Measurements from ENCODE around the gene AFG3L2.
"Not testable (repeated sequence)": the region's sequence is repeated elsewhere in the genome, so short reads cannot be mapped to it uniquely, and the experiment has no call there.

Gene AFG3L2

DNA sequence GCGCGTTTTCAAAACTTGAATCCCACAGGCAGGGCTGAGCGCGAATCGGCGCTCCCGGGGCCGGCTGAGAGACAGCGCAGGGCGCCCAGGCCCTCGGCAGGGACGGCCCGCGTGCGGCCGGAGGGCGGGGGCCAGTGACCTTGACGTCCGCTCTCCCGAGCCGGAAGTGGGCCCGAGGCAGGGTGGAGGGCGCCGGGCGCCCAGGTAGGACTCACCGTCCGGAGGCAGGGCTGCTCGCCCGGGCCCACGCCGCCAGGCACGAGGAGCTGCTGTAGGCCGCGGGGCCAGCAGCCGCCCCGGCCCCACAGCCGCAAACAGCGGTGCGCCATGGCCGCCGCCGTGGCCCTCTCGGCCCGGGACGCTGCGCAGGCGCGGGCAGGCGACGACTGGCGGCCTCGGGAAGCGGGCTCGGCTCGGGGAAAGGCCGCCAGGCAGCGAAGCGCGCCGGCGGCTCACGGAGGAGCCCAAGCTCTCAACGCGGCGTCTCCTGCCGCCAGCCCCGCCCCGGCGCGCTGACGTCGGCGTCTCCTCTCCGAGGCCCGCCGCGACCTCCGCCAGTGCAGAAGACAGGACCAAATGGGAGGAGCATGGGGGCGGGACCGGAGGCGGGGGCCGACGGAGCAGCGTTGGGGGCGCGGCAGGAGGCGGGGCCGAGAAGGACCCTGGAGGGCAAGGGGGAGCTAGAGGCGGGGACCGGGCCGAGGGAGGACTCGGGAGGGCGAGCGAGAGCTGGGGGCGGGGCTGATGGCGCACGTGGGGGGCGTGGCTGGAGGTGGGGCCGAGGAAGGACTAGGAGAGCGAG is at the start of gene AFG3L2:
Gene AFG3L2 (minus strand): TSS at position 474 of the 802 bp plus-strand sequence. CDS start 145 bp downstream, at position 329.
- peak; percentile 99 for DNase-seq

DNA sequence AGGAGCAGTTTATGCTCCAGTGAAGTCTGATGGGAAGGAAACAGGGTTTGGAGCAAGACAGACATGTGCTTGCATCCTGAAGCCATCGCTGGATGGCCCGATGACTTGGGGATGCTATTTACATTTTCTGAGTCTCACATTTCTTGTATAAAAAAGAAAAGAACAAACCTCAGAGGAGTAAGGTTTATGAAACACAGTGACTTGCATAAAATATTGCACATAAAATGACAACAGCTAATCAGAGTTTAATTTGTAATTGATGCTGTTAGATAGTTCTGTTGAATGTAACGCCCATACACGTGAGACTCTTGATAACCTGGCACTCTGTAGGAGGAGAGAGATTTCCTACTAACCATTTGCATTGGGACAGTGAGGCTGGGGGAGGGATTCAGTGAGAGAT is 47.2 kb upstream of the AFG3L2 start:
- DNase-seq: no peak

DNA sequence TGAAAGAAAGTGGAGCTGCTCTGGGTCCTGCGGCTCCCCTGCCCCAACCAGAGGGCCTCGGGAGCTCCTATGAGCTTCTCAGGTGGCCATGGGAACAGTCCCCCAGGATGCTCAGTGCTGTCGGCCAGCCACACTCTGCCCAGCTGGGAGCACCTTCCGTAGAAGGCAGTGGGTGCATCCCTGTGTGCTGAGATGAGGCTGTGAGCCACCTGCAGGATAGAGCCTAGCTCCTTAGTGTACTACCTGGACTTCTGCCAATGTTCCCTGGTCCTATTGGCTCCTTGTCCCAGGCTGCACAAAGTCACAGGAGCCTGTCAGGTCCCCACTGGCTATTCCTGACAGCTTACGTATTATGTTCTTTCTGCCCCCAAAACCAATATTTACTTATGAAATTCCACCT is 46.8 kb upstream of the AFG3L2 start:
- DNase-seq: no peak

DNA sequence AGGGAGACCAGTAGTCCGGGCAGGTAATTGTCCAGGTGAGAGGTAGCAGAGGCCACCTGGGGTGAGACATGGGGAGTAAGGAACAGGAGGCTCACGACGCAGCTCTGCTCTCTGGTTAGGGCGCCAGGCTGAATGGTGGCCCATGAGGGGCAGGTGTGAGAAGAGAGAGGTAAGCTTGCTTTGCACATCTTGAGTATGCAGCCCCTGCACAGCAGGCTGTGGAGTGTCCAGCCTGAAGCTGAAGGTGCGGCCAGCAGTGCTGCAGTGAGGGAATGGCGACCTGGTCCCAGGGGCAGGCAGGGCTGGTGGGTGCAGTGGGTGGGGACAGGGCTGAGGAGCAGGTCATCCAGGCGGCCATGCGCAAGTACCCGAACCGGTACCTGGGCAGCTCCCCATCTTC is 46.4 kb upstream of the AFG3L2 start:
- no peak for DNase-seq

DNA sequence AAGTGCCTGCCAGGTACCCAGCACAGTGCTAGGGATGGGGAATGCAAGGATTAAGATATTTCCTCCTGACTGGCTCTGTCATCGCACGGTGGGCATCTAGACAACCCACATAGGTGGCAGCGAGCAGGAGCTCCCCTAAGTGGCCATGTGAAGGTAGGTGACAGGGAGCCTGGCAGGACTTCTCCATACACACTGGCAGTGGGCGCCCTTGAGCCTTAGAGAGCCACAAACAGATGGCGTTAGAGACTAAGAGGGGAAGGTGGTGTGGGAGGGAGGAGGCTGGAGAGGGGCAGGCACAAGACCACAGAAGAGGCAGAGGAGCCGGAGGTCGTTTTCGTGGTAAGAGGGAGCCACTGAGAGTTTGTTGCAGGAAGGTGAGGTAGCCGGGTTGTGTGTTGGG is 45.9 kb upstream of the AFG3L2 start:
- no peak for DNase-seq

DNA sequence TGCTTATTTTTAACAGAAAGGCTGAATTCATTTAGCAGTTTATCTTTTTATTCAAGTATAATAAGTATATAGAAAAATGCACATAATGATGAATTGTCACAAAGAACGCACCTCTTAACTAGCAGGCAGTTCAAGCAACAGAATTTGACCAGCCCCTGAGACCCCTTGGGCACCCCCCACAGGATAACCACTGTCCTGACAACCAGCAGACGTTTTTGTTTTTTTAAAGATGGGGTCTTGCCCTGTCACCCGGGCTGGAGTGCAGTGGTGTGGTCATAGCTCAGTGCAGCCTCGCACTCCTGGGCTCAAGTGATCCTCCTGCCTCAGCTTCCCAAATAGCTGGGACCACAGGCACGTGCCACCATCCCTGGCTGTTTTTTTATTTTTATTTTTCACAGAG is 44.7 kb upstream of the AFG3L2 start:
- no peak for DNase-seq

DNA sequence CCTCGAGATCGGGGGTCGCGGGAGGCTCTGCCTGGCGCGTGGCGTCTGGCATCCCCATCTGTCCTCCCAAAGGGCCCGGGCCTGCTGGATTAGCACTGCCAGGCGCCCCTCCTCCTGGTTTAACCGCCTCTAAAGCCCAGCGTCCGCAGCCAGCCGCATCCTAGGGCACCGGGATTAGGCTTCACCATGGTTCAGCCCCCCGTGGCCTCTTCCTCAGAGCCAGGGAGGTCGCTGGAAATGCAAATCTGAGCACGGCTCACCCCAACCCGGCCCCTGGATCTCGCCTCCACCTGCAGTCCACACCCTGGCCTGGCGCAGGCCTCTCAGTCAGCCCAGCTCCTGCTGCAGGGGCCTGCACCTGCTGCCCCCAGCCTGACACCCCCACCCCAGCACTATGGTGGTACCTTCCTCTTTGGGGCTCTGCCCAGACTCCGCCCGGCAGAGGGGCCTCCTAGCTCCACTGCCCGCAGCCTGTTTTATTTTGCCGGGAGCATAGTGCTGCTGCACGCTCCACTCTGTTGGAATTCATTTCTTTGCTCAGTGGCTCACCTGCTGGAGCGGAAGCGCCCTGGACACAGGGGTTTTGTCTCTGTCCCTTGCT is 43.9 kb upstream of the AFG3L2 start:
- no peak for DNase-seq

DNA sequence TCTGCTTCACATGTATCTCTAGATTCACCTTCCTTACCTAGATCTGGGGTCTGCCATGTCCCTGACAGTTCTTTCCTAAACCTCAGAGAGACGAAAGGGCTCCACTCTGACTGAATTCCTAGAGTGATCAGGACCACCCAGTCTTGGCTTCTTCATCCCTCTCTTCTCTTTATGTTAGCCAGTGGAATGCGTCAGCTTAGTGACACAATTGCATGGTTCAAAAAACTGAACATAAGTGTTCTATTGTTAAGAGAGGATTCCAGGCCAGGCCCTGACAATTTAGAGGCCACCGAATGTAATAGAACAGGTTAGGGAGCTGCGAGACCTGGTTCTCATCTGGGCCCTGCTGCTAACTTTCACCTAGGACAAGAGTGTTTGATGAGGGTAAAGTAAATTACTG is 40.7 kb upstream of the AFG3L2 start:
- DNase-seq: no peak

DNA sequence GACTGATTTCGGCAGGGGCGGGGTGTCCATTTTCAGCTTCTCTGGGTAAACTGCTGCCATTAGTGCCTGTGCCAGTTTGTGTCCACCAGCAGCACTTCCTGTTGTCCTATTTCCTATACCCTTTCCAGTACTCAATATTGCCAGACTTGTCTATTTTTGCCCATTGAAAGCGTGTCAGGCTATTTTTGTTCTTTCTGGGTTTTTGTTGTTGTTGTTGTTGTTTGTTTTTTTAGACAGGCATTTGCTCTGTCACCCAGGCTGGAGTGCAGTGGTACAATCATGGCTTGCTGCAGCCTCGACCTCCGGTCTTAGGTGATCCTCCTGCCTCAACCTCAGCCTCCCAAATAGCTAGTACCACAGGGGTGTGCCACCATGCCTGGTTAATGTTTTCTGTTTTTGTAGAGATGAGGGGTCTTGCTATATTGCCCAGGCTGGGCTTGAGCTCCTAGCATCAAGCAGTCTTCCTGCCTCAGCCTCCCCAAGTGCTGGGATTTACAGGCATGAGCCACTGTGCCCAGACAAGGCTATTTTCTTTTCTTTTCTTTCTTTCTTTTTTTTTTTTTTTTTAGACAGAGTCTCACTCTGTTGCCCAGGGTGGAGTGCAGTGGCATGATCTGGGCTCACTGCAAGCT is 39.2 kb upstream of the AFG3L2 start:
- no peak for DNase-seq

DNA sequence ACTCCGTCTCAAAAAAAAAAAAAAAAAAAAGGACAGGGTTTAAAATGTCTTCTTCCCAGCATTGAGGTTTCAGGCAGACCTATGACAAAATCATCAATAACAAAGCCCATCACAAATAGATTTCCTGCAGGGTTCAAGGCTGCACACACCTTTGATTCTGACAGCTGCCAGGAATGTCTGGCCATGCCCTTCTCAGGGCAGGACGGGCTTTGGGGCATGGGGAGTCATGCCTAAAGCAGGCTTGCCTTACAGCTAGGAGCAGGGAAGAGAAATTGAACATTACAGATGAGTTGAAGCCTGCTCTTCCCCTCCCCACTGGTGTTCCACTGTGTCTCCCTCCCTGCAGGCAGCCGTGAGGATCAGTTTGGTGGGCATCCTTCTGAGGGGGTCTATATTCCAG is 34.4 kb upstream of the AFG3L2 start:
- DNase-seq: no peak

DNA sequence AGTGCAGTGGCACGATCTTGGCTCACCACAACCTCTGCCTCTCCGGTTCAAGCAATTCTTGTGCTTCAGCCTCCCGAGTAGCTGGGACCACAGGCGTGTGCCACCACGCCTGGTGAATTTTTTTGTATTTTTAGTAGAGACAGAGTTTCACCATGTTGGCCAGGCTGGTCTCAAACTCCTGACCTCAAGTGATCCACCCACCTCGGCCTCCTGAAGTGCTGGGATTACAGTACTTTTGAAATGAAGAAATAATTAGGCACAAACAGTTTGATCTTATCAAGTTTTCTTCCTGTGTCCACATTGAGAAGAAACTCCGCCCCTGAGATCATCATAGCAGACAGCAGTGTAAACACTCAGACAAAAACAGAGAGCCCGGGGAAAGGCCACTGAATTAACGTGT is 33.7 kb upstream of the AFG3L2 start:
- DNase-seq: not testable (repeated sequence)

DNA sequence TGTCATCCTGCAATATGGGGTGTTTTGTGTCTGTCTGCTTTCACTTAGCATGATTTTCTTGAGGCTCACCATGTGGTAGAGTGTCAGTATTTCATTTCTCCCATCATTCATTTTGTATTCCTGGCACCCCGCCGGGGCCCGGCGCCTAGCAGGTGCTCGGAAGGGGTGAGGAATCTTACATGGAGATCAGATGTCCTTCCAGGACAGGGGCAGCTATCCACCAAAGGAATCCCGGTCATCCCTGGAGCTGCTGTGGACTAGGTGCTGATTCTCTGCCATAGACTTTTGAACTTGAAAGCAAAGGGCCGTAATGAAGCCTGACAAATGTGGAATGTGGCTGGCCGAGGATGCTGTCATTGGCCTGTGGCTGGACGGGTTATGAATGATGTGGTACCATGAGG is 33.1 kb upstream of the AFG3L2 start:
- no peak for DNase-seq

DNA sequence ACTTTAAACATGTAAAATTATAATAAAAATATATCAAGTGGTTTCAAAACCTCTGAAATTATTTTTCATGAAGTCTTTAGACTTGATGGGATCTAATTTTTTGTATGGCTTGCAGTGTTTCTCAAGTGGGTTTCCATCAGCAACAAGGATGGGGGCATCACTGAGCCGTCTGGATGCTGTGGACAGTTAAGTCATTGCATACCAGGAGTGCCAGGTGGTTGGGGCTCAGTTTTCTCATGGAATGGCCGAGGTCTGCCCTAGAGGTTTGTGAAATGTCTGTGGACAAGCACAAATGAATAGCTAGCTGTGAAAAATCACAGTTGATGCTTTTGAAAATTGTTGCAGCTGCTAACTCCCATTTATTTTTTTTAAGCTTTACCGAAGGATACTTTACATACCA is 32.4 kb upstream of the AFG3L2 start:
- no peak for DNase-seq

DNA sequence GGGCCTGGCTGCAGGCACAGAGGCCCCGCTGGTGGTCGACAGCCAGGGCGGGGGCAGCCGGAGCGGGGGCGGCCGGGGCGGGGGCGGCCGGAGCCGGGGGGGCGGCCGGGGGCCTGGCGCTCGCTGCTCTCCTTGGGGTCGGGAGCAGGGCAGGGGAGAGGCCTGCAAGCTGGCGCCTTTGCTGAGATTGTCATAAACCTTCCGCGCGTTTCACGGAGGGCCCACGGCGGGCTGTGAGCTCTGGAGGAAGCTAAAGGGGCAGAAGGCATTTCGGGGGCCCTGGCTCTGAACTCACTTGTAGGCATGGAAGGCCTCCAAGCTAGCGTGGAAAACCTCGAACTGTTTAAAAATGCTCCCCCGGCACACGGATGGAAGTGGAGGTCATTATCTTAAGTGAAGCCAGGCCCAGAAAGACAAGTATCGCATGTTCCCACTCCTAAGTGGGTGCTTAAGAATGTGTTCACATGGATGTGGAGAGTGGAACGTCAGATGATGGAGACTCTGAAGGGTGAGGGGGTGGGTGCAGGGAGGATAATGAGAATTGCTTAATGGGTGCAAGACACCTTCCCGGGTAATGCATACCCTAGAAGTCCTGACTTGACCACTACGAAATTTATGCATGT is 31.3 kb upstream of the AFG3L2 start:
- DNase-seq: no peak

DNA sequence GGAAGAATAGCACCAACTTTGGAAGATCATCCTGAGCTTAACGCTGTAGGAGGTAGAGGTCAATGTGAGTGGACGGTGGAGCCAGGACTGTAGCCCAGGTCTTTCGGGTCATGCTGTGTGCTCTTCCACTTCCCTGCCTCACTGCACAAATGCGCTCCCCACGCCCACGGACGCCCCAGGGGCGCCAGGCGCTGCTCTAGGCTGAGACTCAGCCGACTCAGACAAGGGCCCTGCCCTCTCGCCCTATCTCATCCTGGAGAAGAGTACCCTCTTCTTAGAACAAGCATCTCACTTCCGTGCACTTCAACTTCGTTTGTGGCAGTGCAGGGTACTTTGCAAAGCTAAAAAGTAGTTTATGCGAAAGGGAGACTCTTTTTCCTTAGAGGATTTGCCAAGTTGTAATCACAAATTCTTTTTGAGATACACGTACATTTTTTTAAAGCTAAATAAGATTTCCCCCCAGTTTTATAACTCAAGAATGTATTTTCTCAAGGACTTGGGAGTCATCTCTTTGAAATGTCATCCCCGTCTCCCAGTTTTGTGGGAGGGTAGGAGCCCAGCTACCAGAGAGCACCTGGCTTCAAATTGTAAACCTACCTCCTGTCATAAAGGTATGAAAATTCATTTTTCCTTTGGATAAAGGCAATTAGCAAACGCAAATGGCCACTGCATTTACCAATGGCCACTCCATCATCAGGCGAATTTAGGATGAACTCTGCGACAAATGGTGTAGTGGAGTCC is 29.5 kb upstream of the AFG3L2 start:
- no peak for DNase-seq

DNA sequence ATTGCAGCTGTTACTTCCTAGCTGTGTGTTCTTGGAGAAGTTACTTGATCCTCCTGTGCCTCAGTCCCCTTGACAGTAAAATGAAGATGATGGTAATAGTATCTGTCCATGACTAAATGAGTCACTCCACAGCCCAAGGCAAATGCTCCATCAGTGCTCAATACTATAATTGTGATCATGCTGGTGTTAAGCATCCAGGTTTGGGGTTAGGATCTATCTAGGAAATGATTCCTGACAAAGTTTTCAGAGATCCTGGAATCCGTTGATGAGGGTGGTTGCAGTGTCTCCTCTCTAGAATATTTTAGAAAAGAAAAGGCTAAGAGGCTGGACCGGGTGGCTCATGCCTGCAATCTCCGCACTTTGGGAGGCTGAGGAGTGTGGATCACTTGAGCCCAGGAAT is 28.0 kb upstream of the AFG3L2 start:
- no peak for DNase-seq

DNA sequence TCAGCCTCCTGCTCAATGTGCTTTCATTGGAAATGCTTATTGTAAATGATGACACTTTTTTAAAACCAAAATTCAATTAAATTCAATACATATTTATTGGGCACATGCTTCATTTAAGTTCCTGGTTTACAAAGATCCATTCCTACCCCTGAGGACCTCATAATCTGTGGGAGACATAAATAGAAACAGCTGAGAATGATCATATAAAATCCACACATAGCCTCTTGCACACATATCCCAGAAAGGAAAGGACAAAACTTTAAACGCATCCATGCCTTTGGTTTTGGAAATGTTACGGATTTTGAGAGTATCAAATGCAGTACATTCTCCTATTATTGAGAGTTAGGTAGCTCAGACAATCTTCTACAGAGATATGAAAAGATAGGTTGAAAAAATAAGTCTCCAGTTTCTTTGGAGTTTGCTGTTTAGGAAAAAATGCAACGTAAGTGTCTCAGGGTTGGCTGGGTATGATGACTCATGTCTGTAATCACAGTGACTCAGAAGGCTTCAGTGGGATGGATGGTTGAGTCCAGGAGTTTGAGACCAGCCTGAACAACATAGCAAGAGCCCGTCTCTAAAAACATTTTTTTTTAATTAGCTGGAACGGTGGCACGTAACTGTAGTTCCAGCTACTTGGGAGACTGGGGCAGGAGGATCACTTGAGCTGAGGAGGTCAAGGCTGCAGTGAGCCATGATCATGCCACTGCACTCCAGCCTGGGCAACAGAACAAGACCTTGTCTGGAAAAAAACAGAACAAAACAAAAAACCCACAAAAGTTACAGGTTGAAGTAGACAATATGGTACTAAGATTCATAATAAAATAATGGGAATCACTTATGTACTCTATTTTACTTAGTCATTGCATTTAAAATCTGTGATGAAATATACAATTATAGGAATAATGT is 26.8 kb upstream of the AFG3L2 start:
- DNase-seq: no peak

DNA sequence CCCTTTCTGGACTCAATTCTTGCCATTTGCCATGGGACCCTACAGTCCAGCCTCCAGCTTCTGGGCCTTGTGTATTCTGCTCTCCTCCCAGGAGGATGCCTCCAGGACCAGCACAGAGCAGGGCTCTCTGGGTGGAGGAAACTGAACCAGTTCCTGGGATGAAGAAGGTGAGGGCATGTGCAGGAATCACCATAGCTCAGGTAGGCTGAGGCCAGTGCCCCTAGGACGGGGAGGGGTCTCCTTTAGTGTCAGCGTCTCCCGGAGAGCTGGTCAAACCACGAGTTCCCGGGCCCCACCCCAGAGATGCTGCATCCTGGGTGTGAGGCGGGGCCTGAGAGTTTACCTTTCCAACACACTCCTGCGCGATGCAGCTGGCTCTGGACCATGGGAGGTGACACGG is 24.9 kb upstream of the AFG3L2 start:
- no peak for DNase-seq

DNA sequence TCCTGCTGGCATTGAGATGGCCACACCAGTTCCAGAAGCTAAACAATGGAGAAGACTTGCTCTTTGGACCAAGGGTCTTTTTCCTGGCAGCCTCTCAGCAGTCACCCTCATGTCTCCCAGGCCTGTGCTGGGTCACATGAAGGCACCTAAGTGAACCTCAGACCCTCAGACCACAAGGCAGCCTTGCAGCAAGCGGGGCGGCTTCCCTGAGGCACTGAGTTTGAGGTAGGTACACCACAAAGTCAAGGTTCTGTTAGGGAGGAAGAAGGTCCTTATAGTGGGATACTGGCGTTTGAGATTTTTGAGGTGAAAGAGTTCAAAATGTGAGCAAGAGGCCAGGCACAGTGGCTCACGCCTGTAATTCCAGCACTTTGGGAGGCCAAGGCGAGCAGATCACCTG is 22.2 kb upstream of the AFG3L2 start:
- DNase-seq: no peak

DNA sequence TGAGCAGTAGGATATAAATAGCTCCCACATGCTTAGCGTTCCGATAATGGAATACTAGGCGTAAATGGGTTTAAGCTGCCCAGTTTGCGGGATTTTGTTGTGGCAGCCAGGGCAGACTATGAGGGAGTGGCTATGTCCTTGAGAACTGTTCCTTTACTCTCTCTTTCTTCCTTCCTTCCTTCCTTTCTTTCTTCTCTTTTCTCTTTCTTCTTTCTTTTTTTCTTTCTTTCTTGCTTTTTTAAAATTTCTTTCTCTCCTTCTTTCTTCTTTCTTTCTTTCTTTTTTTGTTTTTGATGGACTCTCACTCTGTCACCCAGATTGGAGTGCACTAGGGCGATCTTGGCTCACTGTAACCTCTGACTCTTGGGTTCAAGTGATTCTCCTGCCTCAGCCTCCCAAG is 21.6 kb upstream of the AFG3L2 start:
- no peak for DNase-seq

DNA sequence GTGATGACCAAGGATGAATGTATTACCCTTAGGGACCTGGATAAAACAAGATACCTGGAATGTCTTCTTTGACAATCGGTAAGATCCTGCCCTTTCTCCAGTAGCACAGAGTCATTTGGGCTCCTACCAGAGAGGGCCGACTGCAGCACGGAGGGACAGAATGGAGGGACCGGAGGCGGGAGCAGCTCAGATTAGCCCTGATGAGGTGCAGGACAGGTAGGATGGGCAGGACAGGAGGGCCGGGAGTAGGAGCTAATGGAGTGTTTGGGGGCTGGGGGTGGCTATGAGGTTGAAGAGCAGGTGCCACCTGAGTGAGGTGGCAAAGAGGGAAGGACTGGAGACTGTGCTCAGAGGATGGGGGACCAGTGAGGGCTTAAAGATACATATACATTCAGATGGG is 20.8 kb upstream of the AFG3L2 start:
- DNase-seq: no peak

DNA sequence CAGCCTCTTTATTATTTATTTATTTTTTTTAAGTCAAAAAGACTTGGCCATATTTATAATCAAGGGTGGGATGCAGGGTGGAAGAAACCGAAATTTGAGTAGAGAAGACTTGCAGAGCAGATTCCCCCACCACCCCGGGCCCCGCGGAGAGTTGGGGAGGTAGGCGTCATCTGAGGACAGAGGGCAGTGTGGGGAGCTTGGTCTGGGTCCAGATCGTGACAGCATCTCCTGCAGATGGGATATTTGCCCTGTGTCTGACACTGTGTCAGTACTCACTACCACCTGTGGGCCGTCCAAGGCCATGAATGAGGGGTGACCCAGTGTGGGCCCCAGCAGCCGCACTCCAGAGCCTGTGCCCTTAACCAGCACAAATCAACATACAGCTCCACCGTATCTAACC is 20.2 kb upstream of the AFG3L2 start:
- no peak for DNase-seq

Data from KG1 (cell line).